B cell (primary cell): ENCODE data around the gene COL26A1. TPM values are rescaled to one million over a fixed set of nuclear protein-coding genes. Genes with fewer than 3 reads are reported as not detected.
A peak's percentile ranks its signal among the peaks of the same experiment; 100 is the strongest.

ENCODE experiments used
- ATAC-seq: fragments of 200-7000 bp; cut with Tn5 transposase; one replicate; pipeline ENCODE4 v1.10.0; 2021; ENCODE audit warnings: low read depth, mild to moderate bottlenecking, moderate number of reproducible peaks, moderate library complexity
- CTCF ChIA-PET: fragments of 350-600 bp; sonication (Branson Sonifier 250); formaldehyde crosslinking; loops from one replicate; lab custom pipeline; 2021; ENCODE audit warnings: antibody characterized with exemption, inconsistent platforms; lab: Charles Lee
- POLR2A ChIA-PET: fragments of 350-600 bp; sonication (Branson Sonifier 250); formaldehyde crosslinking; loops from one replicate; lab custom pipeline; 2021; ENCODE audit warnings: antibody characterized with exemption; lab: Charles Lee
- DNase-seq: peaks from one replicate; pipeline ENCODE4 v3.0.0; 2013
- H2AFZ ChIP-seq: 2 replicates; pipeline ENCODE4 v1.6.1; 2012; ENCODE audit warnings: mild to moderate bottlenecking, low read depth, low read length; ENCODE audit not compliant: insufficient read depth, poor library complexity, severe bottlenecking
- H3K27ac ChIP-seq, 2 donors: 1 replicate in 1 of 2; 2 replicates in 1 of 2; pipeline ENCODE4 v1.5.1; 2012 to 2013; ENCODE audit warnings: low read length in 2 of 2, mild to moderate bottlenecking in 2 of 2, moderate library complexity in 1 of 2
- H3K27me3 ChIP-seq, 4 experiments: fragments of 200-600 bp in 1 of 4; sonication (generic) in 1 of 4; replicated peaks in 1 of 4; 1 replicate in 2 of 4; 2 replicates in 2 of 4; pipeline versions ENCODE4 v1.6.1 to v1.7.0; 2013 to 2016; ENCODE audit warnings: low read length in 3 of 4, mild to moderate bottlenecking in 2 of 4, mixed read lengths in 1 of 4, moderate library complexity in 1 of 4; ENCODE audit not compliant: insufficient read depth in 4 of 4, control insufficient read depth in 3 of 4; ENCODE audit errors: control extremely low read depth in 1 of 4
- H3K36me3 ChIP-seq, 2 experiments: replicated peaks in 1 of 2; 1 replicate in 1 of 2; 2 replicates in 1 of 2; pipeline versions ENCODE4 v1.6.1 to v1.7.1; 2013; ENCODE audit warnings: low read length in 1 of 2; ENCODE audit not compliant: insufficient read depth in 2 of 2, control insufficient read depth in 1 of 2; ENCODE audit errors: control extremely low read depth in 1 of 2, extremely low read depth in 1 of 2
- H3K4me1 ChIP-seq, 2 donors: fragments of 200-600 bp in 1 of 2; sonication (generic) in 1 of 2; 1 replicate in 1 of 2; 2 replicates in 1 of 2; pipeline versions ENCODE4 v1.5.1 to v1.6.1; 2013 to 2017; ENCODE audit warnings: low read length in 2 of 2; ENCODE audit not compliant: control insufficient read depth in 2 of 2, insufficient read depth in 2 of 2
- H3K4me2 ChIP-seq: replicated peaks from 2 replicates; pipeline ENCODE3; 2012; ENCODE audit warnings: mild to moderate bottlenecking, low read depth, low read length; ENCODE audit not compliant: poor library complexity, severe bottlenecking
- H3K4me3 ChIP-seq, 5 experiments: fragments of 200-600 bp in 1 of 5; sonication (generic) in 1 of 5; 1 replicate in 3 of 5; 2 replicates in 2 of 5; pipeline versions ENCODE4 v1.5.1 to v1.7.0; 2011 to 2016; ENCODE audit warnings: low read length in 4 of 5, mild to moderate bottlenecking in 4 of 5, low read depth in 2 of 5, control low read depth in 1 of 5, moderate library complexity in 1 of 5; ENCODE audit not compliant: insufficient read depth in 1 of 5; ENCODE audit errors: control extremely low read depth in 1 of 5, extremely low read depth in 1 of 5
- H3K79me2 ChIP-seq: fragments of 200-600 bp; sonication (generic); one replicate; pipeline ENCODE4 v1.6.0; 2016; ENCODE audit warnings: low read length; ENCODE audit not compliant: control insufficient read depth, insufficient read depth
- H3K9ac ChIP-seq: fragments of 200-600 bp; sonication (generic); 2 replicates; pipeline ENCODE4 v1.6.1; 2017; ENCODE audit warnings: mild to moderate bottlenecking, low read length, moderate library complexity
- H3K9me3 ChIP-seq, 3 donors: one replicate each; pipeline versions ENCODE4 v1.6.1 to v1.7.1; 2013; ENCODE audit warnings: low read length in 2 of 3; ENCODE audit not compliant: control insufficient read depth in 2 of 3, insufficient read depth in 1 of 3; ENCODE audit errors: control extremely low read depth in 1 of 3
- H4K20me1 ChIP-seq: 2 replicates; pipeline ENCODE4 v1.6.0; 2012; ENCODE audit warnings: mild to moderate bottlenecking, low read length; ENCODE audit not compliant: insufficient read depth, control insufficient read depth, poor library complexity, severe bottlenecking
- H3K27ac Mint-ChIP-seq: one replicate; pipeline ENCODE4 v1.8.0; 2021; ENCODE audit warnings: mixed read lengths
- H3K27me3 Mint-ChIP-seq: one replicate; pipeline ENCODE4 v1.8.0; 2021; ENCODE audit warnings: mixed read lengths
- H3K4me1 Mint-ChIP-seq: one replicate; pipeline ENCODE4 v1.8.0; 2021; ENCODE audit warnings: mixed read lengths
- H3K4me3 Mint-ChIP-seq: one replicate; pipeline ENCODE4 v1.8.0; 2021; ENCODE audit warnings: mixed read lengths
- H3K9me3 Mint-ChIP-seq: one replicate; pipeline ENCODE4 v1.8.0; 2022; ENCODE audit warnings: mixed read lengths; ENCODE audit not compliant: insufficient read depth
- EZH2 ChIP-seq: IDR thresholded peaks from 2 replicates; pipeline ENCODE4 v1.6.1; 2012; ENCODE audit warnings: borderline replicate concordance, low read depth, mild to moderate bottlenecking, moderate library complexity, low read length; ENCODE audit not compliant: insufficient read depth, poor library complexity, severe bottlenecking
- WGBS: methylation state at CpG from one replicate; pipeline ENCODE4 v1.1.5; 2013; ENCODE audit warnings: missing lambda C conversion rate; ENCODE audit not compliant: insufficient coverage; 5-methylcytosine and 5-hydroxymethylcytosine counted together
- intact Hi-C: fragments of 100-400 bp; cut with micrococcal nuclease; formaldehyde crosslinking; loops from one replicate; pipeline ENCODE4 v1.10.0; 2022
- polyA plus RNA-seq: library from polyadenylated mRNA; depleted of rRNA; stranded (reverse); fragments of >200 nt; gene quantifications from 2 replicates; pipeline ENCODE4 v1.2.3, GENCODE V29; 2012
- total RNA-seq, 2 donors: library from RNA; stranded (reverse); fragments of 120-200 nt in 1 of 2; gene quantifications; 1 replicate in 1 of 2; 2 replicates in 1 of 2; pipeline versions ENCODE4 v1.2.3 to v1.2.4, GENCODE V29; 2013 to 2022
- TF ChIP-seq, protein P1 (sequence below): fragments of 200-600 bp; IDR thresholded peaks from one replicate; pipeline ENCODE4 v1.8.0; 2022; ENCODE audit warnings: antibody characterized with exemption, mild to moderate bottlenecking

COL26A1 gene
- total and polyA plus RNA-seq, 2 donors (not counting 1 experiment from before 2014, with no cell fraction given), result not detected

DNA sequence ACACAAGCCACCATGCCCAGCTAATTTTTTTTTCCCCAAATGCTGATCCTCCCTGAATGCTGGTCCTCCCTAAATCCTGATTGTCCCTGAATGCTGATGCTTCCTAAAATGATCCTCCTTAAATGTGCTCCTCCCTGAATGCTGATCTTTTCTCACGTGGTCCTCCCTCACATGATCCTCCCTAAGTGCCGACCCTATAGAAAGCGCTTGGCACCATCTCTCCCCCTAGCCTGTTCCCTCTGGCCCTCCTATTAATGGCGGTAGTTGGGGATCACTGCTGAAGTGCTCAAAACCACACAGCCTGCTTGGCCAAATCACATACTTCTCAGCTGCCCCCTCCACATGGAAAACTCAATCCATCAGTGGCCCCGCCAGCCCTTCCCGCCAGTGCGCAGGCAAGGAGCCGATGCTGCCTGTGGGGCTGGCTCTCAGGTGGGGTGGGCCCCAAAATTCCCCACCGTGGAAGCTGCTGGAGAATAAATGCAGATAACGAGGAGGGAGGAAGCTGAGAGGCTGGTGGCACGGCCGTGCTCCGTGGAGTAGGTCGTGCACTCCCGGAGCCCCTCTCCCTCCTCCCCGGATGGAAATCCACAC is 42.9 kb downstream of the COL26A1 start:
- no peak overlapping the region for H3K4me3 Mint-ChIP-seq
- Histone ChIP-seq H3K27ac (no peak overlapping the region), H3K9me3 (peaks cover 2 to 20% (median 13%) of the 10 kb centered on the region in 3 donors), H3K36me3 (no peaks in the 10 kb centered on the region), H4K20me1 (no peaks in the 10 kb centered on the region), H3K9ac (no peak overlapping the region), H3K27me3 (peaks cover 0 to 16% (median 7%) of the 10 kb centered on the region in 4 experiments), H3K79me2 (no peaks in the 10 kb centered on the region), H3K4me1 (no peaks in the 10 kb centered on the region), H3K4me2 (no peak overlapping the region), H2AFZ (no peak overlapping the region), H3K4me3 (no peak overlapping the region)
- DNase-seq, result no peak
- H3K4me1 Mint-ChIP-seq, result no peaks in the 10 kb centered on the region
- CTCF ChIA-PET, result interaction anchor here (0.6 to 2.2 kb wide), 3 partner anchors 26 to 41 kb away, joined by 3 to 7 read pairs (median 3); no protein-coding TSS in a partner anchor
- peaks cover 7% of the 10 kb centered on the region for H3K9me3 Mint-ChIP-seq
- WGBS, result 87% methylated on average over 12 of the region's 16 CpGs
- intact Hi-C loops, result no loop called here
- no peak for TF ChIP-seq EZH2
- H3K27ac Mint-ChIP-seq, result no peak overlapping the region
- POLR2A ChIA-PET, result no interaction called here
- ATAC-seq, result no peak
- H3K27me3 Mint-ChIP-seq, result peaks cover 40% of the 10 kb centered on the region

DNA sequence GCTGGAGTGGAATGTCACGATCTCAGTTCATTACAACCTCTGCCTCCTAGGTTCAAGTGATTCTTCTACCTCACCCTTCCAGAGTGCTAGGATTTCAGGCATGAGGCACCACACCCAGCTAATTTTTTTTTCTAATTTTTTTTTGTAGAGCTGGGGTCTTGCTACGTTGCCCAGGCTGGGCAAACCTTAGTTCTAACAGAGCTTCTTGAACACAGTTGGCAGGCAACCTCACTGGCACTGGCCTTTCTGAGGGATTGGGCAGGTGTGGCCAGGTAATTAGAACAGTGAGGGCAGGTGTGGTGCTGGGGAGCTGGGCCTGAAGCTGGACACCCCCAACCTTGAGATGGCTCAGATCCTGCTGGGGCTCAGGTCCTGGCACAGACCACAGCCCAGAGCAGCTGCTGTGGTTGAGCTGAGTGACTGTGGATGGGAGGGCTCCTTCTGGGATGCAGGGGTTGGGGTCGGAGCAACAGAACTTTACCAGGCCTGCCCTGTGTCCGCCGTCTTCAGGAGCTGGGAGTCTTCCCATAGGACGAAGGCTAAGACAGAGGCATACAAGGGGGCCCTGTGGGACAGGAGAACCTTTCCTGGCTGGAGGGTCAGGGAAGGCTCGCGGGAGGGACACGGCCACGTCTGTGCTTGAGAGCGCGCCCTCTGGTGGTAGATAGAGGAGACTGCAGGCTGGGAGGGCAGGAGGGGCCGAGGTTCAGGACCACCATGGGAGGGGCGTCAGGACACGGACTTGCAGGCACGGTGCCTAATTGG is 48.2 kb downstream of the COL26A1 start:
- intact Hi-C loops, result loop anchor here (1.0 kb wide), 1 partner anchor 47 kb away; no protein-coding TSS in a partner anchor

More for the DNA sequence above, 48.2 kb downstream of the COL26A1 start:
- Histone ChIP-seq H3K4me1 (peaks cover 8 to 10% of the 10 kb centered on the region in 2 donors), H3K9ac (no peak overlapping the region), H3K4me2 (peak overlapping the region; percentile 57), H3K79me2 (no peaks in the 10 kb centered on the region), H3K27ac (no peak overlapping the region), H3K27me3 (peaks cover 0 to 11% (median 3%) of the 10 kb centered on the region in 4 experiments), H3K9me3 (peaks cover 2 to 20% (median 13%) of the 10 kb centered on the region in 3 donors), H3K36me3 (no peaks in the 10 kb centered on the region), H4K20me1 (no peaks in the 10 kb centered on the region), H2AFZ (peak overlapping the region; percentile 14), H3K4me3 (peak overlapping the region in 1 of 5 experiments; percentile 13)
- peaks cover 15% of the 10 kb centered on the region for H3K4me1 Mint-ChIP-seq
- TF ChIP-seq EZH2, result no peak
- TF ChIP-seq, protein P1, sequence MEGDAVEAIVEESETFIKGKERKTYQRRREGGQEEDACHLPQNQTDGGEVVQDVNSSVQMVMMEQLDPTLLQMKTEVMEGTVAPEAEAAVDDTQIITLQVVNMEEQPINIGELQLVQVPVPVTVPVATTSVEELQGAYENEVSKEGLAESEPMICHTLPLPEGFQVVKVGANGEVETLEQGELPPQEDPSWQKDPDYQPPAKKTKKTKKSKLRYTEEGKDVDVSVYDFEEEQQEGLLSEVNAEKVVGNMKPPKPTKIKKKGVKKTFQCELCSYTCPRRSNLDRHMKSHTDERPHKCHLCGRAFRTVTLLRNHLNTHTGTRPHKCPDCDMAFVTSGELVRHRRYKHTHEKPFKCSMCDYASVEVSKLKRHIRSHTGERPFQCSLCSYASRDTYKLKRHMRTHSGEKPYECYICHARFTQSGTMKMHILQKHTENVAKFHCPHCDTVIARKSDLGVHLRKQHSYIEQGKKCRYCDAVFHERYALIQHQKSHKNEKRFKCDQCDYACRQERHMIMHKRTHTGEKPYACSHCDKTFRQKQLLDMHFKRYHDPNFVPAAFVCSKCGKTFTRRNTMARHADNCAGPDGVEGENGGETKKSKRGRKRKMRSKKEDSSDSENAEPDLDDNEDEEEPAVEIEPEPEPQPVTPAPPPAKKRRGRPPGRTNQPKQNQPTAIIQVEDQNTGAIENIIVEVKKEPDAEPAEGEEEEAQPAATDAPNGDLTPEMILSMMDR, result peak; percentile 93
- WGBS, result 30% methylated on average over 13 of the region's 16 CpGs
- no peak overlapping the region for H3K27ac Mint-ChIP-seq
- peaks cover 7% of the 10 kb centered on the region for H3K9me3 Mint-ChIP-seq
- ATAC-seq (peak; percentile 78), DNase-seq (peak; percentile 67)
- H3K4me3 Mint-ChIP-seq, result peak overlapping the region; percentile 53
- peaks cover 37% of the 10 kb centered on the region for H3K27me3 Mint-ChIP-seq
- ChIA-PET CTCF (interaction anchor here (0.6 to 3.3 kb wide), 25 partner anchors 11 to 388 kb away, joined by 3 to 83 read pairs (median 5); partner anchors contain the start of genes COL26A1 and IFT22), POLR2A (no interaction called here)
